ENCODE results near the gene YWHAE. TPM values are rescaled to one million over a fixed set of nuclear protein-coding genes. Genes with fewer than 3 reads are reported as not detected.
A peak's percentile ranks its signal among the peaks of the same experiment; 100 is the strongest.
"Not testable (repeated sequence)": the region's sequence is repeated elsewhere in the genome, so short reads cannot be mapped to it uniquely, and the experiment has no call there.

The YWHAE gene
- total RNA-seq = 1,081 and 1,114 TPM in 2 replicates

DNA sequence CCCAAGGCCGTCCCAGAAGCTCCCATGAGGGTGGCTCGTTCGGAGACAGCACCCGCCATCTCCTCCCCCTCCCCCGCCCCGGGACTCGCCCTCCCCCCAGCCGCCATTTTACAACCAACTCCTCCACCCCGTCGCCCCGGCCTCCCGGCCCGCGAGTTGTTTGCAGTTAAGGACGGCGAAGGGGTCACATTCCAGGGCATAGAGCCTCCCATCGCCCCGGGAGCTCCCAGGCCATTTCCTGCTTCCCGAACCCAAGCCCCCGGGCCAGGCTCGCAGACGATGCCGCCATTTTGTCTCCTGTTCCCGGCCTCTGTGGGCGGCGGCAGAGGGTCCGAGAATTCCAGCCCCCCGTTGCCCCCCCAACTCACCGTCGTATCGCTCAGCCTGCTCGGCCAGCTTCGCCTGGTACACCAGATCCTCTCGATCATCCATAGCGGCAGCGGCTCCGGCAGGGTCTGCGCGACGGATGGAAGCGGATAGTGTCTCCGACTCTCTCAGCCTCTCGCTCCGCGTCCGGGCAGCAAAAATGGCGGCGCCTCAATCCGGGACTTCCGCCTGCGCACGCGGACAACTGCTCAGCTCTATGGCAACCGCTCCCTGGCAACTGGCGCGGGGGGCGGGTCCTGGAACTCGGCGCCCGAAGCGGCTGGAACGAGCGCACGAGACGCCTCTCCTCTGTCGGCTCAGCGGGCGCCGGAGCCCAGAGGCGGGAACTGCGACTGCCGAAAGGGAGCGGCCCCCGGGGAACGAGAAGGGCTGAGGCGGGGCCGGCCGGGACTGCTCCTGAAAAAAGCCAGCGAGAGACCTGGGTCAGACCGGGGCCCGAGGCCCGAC, at the start of gene YWHAE:
Gene YWHAE (minus strand): TSS at position 544 of the 834 bp plus-strand sequence. CDS start 112 bp downstream, at position 432.
- no peak for DNase-seq (ENCODE audit: extremely low read depth, low read depth, low spot score)

- no peak for DNase-seq (ENCODE audit: extremely low read depth, low read depth, low spot score)
Observed at GRCh38 chr17:1449412-1449967, 49.5 kb upstream of the YWHAE start.

GRCh38 chr17:1447052-1447451, 47.0 kb upstream of the YWHAE start:
- no peak for DNase-seq (ENCODE audit: extremely low read depth, low read depth, low spot score)

GRCh38 chr17:1446201-1446600, 46.2 kb upstream of the YWHAE start:
- DNase-seq (ENCODE audit: extremely low read depth, low read depth, low spot score) = no peak

DNA sequence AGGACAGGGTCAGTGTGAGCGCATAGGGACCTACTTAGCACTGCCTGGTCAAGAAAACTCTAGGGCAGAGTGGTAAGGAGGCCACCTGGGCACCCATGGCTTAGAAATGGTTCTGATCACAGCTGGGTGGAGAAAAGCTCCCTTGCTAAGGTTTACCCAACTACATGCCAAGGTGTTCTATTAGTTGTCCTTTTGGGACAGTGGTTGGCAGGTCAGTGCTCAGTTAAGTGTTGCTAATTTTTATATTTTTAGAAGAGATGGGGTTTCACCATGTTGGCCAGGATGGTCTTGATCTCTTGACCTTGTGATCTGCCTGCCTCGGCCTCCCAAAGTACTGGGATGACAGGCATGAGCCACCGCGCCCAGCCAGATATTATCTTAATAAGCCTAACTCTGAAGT, 45.7 kb upstream of the YWHAE start:
- not testable (repeated sequence) for DNase-seq (ENCODE audit: extremely low read depth, low read depth, low spot score)

GRCh38 chr17:1442721-1443120, 42.7 kb upstream of the YWHAE start:
- not testable (repeated sequence) for DNase-seq (ENCODE audit: extremely low read depth, low read depth, low spot score)

- no peak for DNase-seq (ENCODE audit: extremely low read depth, low read depth, low spot score)
Observed at GRCh38 chr17:1442187-1442586, 42.2 kb upstream of the YWHAE start.

DNA sequence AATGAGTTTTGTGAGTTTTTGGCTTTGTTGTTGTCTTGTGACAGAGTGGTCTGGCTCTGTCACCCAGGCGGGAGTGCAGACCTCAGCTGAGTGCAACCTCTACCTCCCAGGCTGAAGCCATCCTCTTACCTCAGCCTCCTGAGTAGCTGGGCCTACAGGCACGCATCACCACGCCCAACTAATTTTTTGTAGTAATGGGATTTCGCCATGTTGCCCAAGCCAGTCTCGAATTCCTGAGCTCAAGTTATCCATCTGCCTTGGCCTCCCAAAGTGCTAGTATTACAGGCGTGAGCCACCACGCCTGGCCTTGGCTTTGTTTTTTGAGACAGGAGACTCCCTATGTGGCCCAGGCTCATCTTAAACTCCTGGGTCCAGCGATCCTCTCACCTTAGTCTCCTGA, 40.9 kb upstream of the YWHAE start:
- DNase-seq (ENCODE audit: extremely low read depth, low read depth, low spot score) = no peak

- no peak for DNase-seq (ENCODE audit: extremely low read depth, low read depth, low spot score)
Observed at GRCh38 chr17:1438593-1439083, 38.6 kb upstream of the YWHAE start.

DNA sequence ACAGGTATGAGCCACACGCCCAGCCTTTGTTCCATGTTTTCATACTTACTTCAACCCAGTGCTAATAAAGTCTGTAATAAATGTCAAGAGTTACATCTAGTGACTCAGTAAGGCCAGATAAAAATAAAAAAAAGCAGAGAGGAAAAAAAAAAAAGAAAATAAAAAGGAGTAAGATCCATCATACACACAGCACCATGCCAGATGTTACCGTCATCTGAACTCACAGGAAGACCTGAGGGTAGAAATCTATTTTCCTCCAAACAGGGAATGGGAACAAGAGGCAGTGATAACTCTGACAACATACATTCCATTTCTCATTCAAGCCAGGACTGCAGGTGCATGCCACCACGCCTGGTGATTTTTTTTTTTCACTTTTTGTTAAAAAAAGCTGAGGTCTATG, 35.3 kb upstream of the YWHAE start:
- DNase-seq (ENCODE audit: extremely low read depth, low read depth, low spot score) = no peak

GRCh38 chr17:1434150-1434549, 34.1 kb upstream of the YWHAE start:
- no peak for DNase-seq (ENCODE audit: extremely low read depth, low read depth, low spot score)

- no peak for DNase-seq (ENCODE audit: extremely low read depth, low read depth, low spot score)
Observed at GRCh38 chr17:1431631-1432104, 31.6 kb upstream of the YWHAE start.

- no peak for DNase-seq (ENCODE audit: extremely low read depth, low read depth, low spot score)
Observed at GRCh38 chr17:1423456-1424135, 23.6 kb upstream of the YWHAE start.

GRCh38 chr17:1422885-1423284, 22.9 kb upstream of the YWHAE start:
- peak; percentile 95 for DNase-seq (ENCODE audit: extremely low read depth, low read depth, low spot score)

- DNase-seq (ENCODE audit: extremely low read depth, low read depth, low spot score) = no peak
Observed at GRCh38 chr17:1421470-1421869, 21.4 kb upstream of the YWHAE start.

GRCh38 chr17:1420981-1421380, 21.0 kb upstream of the YWHAE start:
- DNase-seq (ENCODE audit: extremely low read depth, low read depth, low spot score) = no peak

DNA sequence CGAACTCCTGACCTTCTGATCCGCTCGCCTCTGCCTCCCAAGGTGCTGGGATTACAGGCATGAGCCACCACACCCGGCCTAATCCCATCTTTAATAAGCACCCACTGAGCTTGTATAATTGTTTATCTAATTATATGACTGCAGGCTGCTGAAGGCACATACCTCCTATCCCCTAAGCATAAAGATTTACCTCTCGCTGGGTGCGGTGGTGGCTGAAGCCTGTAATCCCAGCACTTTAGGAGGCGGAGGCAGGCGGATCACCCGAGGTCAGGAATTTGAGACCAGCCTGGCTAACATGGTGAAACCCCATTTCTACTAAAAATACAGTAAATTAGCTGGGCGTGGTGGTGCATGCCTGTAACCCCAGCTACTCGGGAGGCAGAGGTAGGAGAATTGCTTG, 20.1 kb upstream of the YWHAE start:
- no peak for DNase-seq (ENCODE audit: extremely low read depth, low read depth, low spot score)

DNA sequence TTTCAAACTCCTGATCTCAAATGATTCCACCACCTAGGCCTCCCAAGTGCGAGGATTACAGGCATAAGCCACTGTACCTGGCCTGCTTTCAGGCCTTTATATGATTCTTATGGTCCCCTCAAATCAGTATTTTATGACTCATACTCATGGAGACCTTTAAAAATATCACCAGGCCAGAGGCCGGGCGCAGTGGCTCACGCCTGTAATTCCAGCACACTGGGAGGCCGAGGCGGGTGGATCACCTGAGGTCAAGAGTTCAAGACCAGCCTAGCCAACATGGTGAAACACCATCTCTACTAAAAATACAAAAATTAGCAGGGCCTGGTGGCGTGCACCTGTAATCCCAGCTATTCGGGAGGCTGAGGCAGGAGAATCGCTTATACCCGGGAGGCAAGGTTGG, 18.5 kb upstream of the YWHAE start:
- not testable (repeated sequence) for DNase-seq (ENCODE audit: extremely low read depth, low read depth, low spot score)

- DNase-seq (ENCODE audit: extremely low read depth, low read depth, low spot score) = no peak
Observed at GRCh38 chr17:1416414-1416813, 16.4 kb upstream of the YWHAE start.

GRCh38 chr17:1414634-1415033, 14.6 kb upstream of the YWHAE start:
- no peak for DNase-seq (ENCODE audit: extremely low read depth, low read depth, low spot score)

DNA sequence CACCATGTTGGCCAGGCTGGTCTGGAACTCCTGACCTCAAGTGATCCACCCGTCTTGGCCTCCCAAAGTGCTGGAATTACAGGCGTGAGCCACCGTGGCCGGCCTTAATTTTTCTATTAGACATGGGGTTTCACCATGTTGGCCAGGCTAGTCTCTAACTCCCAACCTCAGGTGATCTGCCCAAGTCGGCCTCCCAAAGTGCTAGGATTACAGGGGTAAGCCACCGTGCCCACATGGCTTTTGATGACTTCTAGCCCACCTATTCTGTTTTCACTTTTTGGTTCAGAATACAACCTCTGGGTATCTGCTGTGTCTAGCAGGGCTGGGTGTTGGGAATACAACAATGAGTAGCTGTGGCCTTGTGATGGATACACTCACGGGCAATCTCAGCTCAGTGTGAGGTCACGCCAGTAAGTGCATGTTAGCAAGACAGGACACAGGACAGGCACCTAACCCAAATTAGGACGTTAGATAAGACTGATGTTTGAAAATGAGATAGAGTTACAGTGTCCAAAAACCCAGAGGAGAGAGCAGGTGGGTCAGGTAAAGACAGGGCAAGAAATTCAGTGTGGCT, 14.1 kb upstream of the YWHAE start:
- DNase-seq (ENCODE audit: extremely low read depth, low read depth, low spot score) = no peak
